Measurements from ENCODE around the gene DRD2. TPM values are rescaled to one million over a fixed set of nuclear protein-coding genes. Genes with fewer than 3 reads are reported as not detected.

Gene DRD2
- total and polyA plus RNA-seq, 9 donors: 0.07 to 0.32 (median 0.15) TPM; not detected in 2

- no peak for DNase-seq
- Histone ChIP-seq H3K9me3 (replicated peaks; ENCODE audit: control insufficient read depth, low read depth, low read length) (no peaks in the 10 kb centered on the region), H3K4me1 (ENCODE audit: control insufficient read depth, insufficient read depth, low read length) (no peaks in the 10 kb centered on the region), H3K36me3 (ENCODE audit: control insufficient read depth, insufficient read depth, low read length) (no peaks in the 10 kb centered on the region), H3K27me3 (ENCODE audit: control insufficient read depth, insufficient read depth, low read length) (peaks cover 6% of the 10 kb centered on the region), H3K4me3 (ENCODE audit: low read length) (no peak overlapping the region), H3K27ac (ENCODE audit: low read length) (no peak overlapping the region)
- 76% methylated on average over 3 of the region's 3 CpGs for WGBS (ENCODE audit: insufficient coverage)
Observed at GRCh38 chr11:113407163-113407562, 68.0 kb downstream of the DRD2 start.

DNA sequence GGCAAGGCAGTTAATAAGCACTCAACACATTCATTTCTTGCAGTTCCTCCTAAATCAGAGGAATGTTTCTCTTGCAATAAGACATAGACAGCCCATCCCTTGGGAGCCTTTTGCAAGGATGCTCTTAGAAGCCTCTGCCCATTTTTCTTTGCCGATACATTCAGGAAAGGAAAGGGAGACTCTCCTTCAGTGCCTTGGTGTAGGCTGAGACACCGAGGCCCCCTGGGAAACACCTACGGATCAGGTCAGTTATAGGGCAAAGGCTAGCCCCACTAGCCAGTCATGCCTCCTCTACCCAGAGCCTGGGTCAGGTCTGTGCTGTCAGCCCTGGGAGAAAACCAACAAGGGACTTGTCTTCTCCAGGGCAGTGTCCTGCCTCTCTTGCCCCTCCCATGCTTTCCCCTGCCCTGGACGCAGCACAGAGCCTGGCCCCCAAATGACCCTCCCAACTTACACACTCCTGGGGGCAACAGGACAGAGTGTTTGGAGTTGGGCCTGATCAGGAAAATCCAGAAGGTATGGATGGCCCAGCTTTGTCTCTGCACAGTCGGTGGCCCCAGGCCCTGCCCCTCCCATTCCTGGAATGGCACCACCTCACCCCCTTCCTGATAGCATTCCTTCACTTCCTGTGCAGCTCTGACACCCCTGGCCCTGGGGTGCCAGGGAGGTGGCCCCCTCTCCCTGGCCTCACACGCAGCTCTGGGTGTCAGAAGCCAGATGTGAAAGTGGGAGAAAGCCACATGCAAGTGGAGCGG lies 69.3 kb downstream of the DRD2 start:
- no peaks in the 10 kb centered on the region for H3K9me3 ChIP-seq (replicated peaks; ENCODE audit: control insufficient read depth, low read depth, low read length)
- H3K27ac ChIP-seq (ENCODE audit: low read length): no peak overlapping the region
- no CpG with 5 or more reads among the region's 7 CpGs for WGBS (ENCODE audit: insufficient coverage)
- H3K27me3 ChIP-seq (ENCODE audit: control insufficient read depth, insufficient read depth, low read length): peaks cover 6% of the 10 kb centered on the region
- H3K4me3 ChIP-seq (ENCODE audit: low read length): no peak overlapping the region
- no peaks in the 10 kb centered on the region for H3K36me3 ChIP-seq (ENCODE audit: control insufficient read depth, insufficient read depth, low read length)
- no peak for DNase-seq
- no peaks in the 10 kb centered on the region for H3K4me1 ChIP-seq (ENCODE audit: control insufficient read depth, insufficient read depth, low read length)

GRCh38 chr11:113404859-113405430 lies 70.3 kb downstream of the DRD2 start:
- 86% methylated on average over 7 of the region's 7 CpGs for WGBS (ENCODE audit: insufficient coverage)
- DNase-seq: no peak

DNA sequence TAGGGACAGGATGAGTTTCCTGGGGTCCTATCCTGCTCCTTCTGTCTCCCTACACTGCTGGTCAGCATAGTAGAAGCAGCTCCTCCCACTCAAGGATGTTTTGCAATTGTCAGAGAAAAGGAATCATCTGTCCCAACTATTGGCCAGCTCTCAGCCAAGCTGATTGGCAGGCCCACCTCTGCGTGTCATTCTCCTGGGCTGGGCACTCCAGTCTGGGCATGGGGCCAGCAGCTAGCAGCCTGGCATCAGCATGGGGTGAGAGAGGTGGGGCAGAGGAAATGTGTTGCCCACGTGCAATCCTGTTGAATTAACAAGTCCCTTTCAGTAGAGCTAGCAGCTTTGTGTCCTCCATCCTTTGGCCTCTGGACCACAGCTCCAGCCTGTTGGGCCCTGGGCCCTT lies 73.5 kb downstream of the DRD2 start:
- no peak overlapping the region for H3K4me3 ChIP-seq (ENCODE audit: low read length)
- no peaks in the 10 kb centered on the region for H3K36me3 ChIP-seq (ENCODE audit: control insufficient read depth, insufficient read depth, low read length)
- peak; percentile 44 for DNase-seq
- no peak overlapping the region for H3K27ac ChIP-seq (ENCODE audit: low read length)
- H3K9me3 ChIP-seq (replicated peaks; ENCODE audit: control insufficient read depth, low read depth, low read length): no peaks in the 10 kb centered on the region
- H3K27me3 ChIP-seq (ENCODE audit: control insufficient read depth, insufficient read depth, low read length): peaks cover 6% of the 10 kb centered on the region
- H3K4me1 ChIP-seq (ENCODE audit: control insufficient read depth, insufficient read depth, low read length): no peaks in the 10 kb centered on the region
- 66% methylated on average over 2 of the region's 2 CpGs for WGBS (ENCODE audit: insufficient coverage)

More at GRCh38 chr11:113404859-113405430, 70.3 kb downstream of the DRD2 start:
- Histone ChIP-seq H3K36me3 (ENCODE audit: control insufficient read depth, insufficient read depth, low read length) (no peaks in the 10 kb centered on the region), H3K9me3 (replicated peaks; ENCODE audit: control insufficient read depth, low read depth, low read length) (no peaks in the 10 kb centered on the region), H3K4me3 (ENCODE audit: low read length) (no peak overlapping the region), H3K27me3 (ENCODE audit: control insufficient read depth, insufficient read depth, low read length) (peaks cover 6% of the 10 kb centered on the region), H3K27ac (ENCODE audit: low read length) (no peak overlapping the region), H3K4me1 (ENCODE audit: control insufficient read depth, insufficient read depth, low read length) (no peaks in the 10 kb centered on the region)

DNA sequence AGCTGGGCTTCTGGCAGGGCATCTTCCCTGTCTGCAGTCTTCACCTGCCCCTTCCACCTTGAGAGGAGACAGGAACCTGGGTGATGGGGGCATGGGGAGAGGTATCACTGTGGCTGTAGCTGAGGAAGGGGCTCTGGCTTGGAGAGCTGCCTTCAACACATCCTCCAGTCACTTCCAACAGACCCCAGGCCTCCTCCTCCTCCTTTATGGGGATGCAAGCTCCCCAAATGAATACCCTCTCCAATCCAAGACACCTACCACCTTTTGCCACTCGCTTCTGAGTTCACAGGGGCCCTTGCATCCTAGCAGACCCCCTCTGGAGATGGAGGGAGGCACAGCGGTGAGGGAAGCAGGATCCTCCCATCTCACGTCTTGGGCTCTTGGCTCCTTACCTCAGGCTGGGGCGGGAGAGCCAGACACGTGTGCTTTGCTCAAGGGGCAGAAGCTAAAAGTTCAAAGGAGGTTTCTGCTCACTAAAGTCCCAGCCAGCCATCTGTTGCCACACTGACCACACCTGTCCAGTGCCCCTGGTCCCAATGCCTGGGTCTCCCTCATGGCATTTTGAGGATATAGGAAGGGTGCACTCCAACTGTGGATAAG lies 74.5 kb downstream of the DRD2 start:
- no peaks in the 10 kb centered on the region for H3K36me3 ChIP-seq (ENCODE audit: control insufficient read depth, insufficient read depth, low read length)
- H3K4me1 ChIP-seq (ENCODE audit: control insufficient read depth, insufficient read depth, low read length): no peaks in the 10 kb centered on the region
- 49% methylated on average over 3 of the region's 5 CpGs for WGBS (ENCODE audit: insufficient coverage)

GRCh38 chr11:113398669-113399430 lies 76.3 kb downstream of the DRD2 start:
- peaks cover 6% of the 10 kb centered on the region for H3K27me3 ChIP-seq (ENCODE audit: control insufficient read depth, insufficient read depth, low read length)
- H3K9me3 ChIP-seq (replicated peaks; ENCODE audit: control insufficient read depth, low read depth, low read length): no peaks in the 10 kb centered on the region
- no peaks in the 10 kb centered on the region for H3K36me3 ChIP-seq (ENCODE audit: control insufficient read depth, insufficient read depth, low read length)
- H3K27ac ChIP-seq (ENCODE audit: low read length): no peak overlapping the region
- H3K4me3 ChIP-seq (ENCODE audit: low read length): no peak overlapping the region
- no peaks in the 10 kb centered on the region for H3K4me1 ChIP-seq (ENCODE audit: control insufficient read depth, insufficient read depth, low read length)
- DNase-seq: no peak
- 84% methylated on average over 20 of the region's 24 CpGs for WGBS (ENCODE audit: insufficient coverage)

More for the DNA sequence above, 74.5 kb downstream of the DRD2 start:
- no peak for DNase-seq
- H3K27ac ChIP-seq (ENCODE audit: low read length): no peak overlapping the region
- H3K4me3 ChIP-seq (ENCODE audit: low read length): no peak overlapping the region
- H3K27me3 ChIP-seq (ENCODE audit: control insufficient read depth, insufficient read depth, low read length): peaks cover 6% of the 10 kb centered on the region
- no peaks in the 10 kb centered on the region for H3K9me3 ChIP-seq (replicated peaks; ENCODE audit: control insufficient read depth, low read depth, low read length)

- Histone ChIP-seq H3K36me3 (ENCODE audit: control insufficient read depth, insufficient read depth, low read length) (no peaks in the 10 kb centered on the region), H3K9me3 (replicated peaks; ENCODE audit: control insufficient read depth, low read depth, low read length) (no peaks in the 10 kb centered on the region), H3K4me1 (ENCODE audit: control insufficient read depth, insufficient read depth, low read length) (no peaks in the 10 kb centered on the region), H3K4me3 (ENCODE audit: low read length) (no peak overlapping the region), H3K27me3 (ENCODE audit: control insufficient read depth, insufficient read depth, low read length) (peaks cover 2% of the 10 kb centered on the region), H3K27ac (ENCODE audit: low read length) (no peak overlapping the region)
- 96% methylated on average over 3 of the region's 4 CpGs for WGBS (ENCODE audit: insufficient coverage)
- no peak for DNase-seq
Observed at GRCh38 chr11:113397821-113398220, 77.4 kb downstream of the DRD2 start.

DNA sequence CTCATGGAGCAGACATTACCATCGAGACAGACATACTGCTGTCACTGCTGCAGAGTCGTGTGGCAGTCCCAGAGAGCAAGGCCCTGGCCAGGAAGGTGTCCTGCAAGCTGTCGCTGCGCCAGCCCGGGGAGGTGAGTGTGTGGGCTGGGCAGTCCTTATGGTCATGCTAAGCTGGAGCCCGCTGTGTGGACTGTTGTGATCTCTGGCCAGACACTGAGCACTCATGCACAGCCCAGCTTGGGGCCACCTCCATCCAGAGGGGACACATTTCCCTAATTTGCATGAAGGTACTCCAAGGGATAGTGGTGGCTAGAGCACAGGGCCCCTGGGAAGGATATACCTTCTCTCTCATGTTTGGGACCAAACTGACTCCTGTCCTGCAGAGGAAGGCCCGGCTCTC lies 78.0 kb downstream of the DRD2 start:
- Histone ChIP-seq H3K27me3 (ENCODE audit: control insufficient read depth, insufficient read depth, low read length) (no peaks in the 10 kb centered on the region), H3K4me3 (ENCODE audit: low read length) (no peak overlapping the region), H3K27ac (ENCODE audit: low read length) (no peak overlapping the region), H3K36me3 (ENCODE audit: control insufficient read depth, insufficient read depth, low read length) (no peaks in the 10 kb centered on the region), H3K9me3 (replicated peaks; ENCODE audit: control insufficient read depth, low read depth, low read length) (no peaks in the 10 kb centered on the region), H3K4me1 (ENCODE audit: control insufficient read depth, insufficient read depth, low read length) (no peaks in the 10 kb centered on the region)
- WGBS (ENCODE audit: insufficient coverage): 72% methylated on average over 4 of the region's 7 CpGs
- no peak for DNase-seq

DNA sequence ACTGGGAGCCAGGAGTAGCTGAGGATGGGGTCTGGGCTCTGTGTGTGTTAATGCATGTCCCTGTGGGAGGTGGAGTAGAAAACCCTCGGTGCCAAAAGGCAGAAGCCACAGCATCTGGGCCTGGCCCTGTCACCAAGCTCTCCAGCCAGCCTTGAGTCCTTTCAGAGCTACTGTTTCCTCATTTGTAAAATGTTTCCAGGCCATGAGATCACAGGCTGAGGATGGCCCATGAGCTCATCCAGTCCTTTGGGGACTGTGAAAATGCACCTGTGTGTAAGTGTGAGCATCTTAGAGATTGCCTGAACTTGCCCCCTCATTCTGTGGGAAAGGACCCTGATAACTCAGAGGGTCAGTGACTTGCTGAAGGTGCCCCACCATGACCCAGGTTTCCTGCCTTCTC lies 78.5 kb downstream of the DRD2 start:
- Histone ChIP-seq H3K27me3 (ENCODE audit: control insufficient read depth, insufficient read depth, low read length) (no peaks in the 10 kb centered on the region), H3K9me3 (replicated peaks; ENCODE audit: control insufficient read depth, low read depth, low read length) (no peaks in the 10 kb centered on the region), H3K36me3 (ENCODE audit: control insufficient read depth, insufficient read depth, low read length) (no peaks in the 10 kb centered on the region), H3K27ac (ENCODE audit: low read length) (no peak overlapping the region), H3K4me3 (ENCODE audit: low read length) (no peak overlapping the region), H3K4me1 (ENCODE audit: control insufficient read depth, insufficient read depth, low read length) (no peaks in the 10 kb centered on the region)
- DNase-seq: no peak
- 14% methylated on average over 1 of the region's 1 CpG for WGBS (ENCODE audit: insufficient coverage)

GRCh38 chr11:113395782-113396336 lies 79.3 kb downstream of the DRD2 start:
- Histone ChIP-seq H3K9me3 (replicated peaks; ENCODE audit: control insufficient read depth, low read depth, low read length) (no peaks in the 10 kb centered on the region), H3K4me1 (ENCODE audit: control insufficient read depth, insufficient read depth, low read length) (no peaks in the 10 kb centered on the region), H3K36me3 (ENCODE audit: control insufficient read depth, insufficient read depth, low read length) (no peaks in the 10 kb centered on the region), H3K4me3 (ENCODE audit: low read length) (no peak overlapping the region), H3K27ac (ENCODE audit: low read length) (no peak overlapping the region), H3K27me3 (ENCODE audit: control insufficient read depth, insufficient read depth, low read length) (no peaks in the 10 kb centered on the region)
- 93% methylated on average over 5 of the region's 9 CpGs for WGBS (ENCODE audit: insufficient coverage)
- DNase-seq: no peak

Data from muscle of leg (tissue), 11 donors.